ENCODE measurements around the gene PLCH1. TPM values are rescaled to one million over a fixed set of nuclear protein-coding genes. Genes with fewer than 3 reads are reported as not detected.
A peak's percentile ranks its signal among the peaks of the same experiment; 100 is the strongest.

The PLCH1 gene
- total and polyA plus RNA-seq, 4 experiments from 2014 or later, result 0.02 TPM; not detected in 3

- H3K4me3 ChIP-seq (ENCODE audit: low read length in 2 of 2), result no peak overlapping the region
- Mint-ChIP-seq H3K4me3 (no peak overlapping the region), H3K27ac (no peak overlapping the region), H3K36me3 (no peaks in the 10 kb centered on the region), H3K4me1 (no peaks in the 10 kb centered on the region), H3K27me3 (no peaks in the 10 kb centered on the region), H3K9me3 (no peaks in the 10 kb centered on the region)
- H3K36me3 ChIP-seq (ENCODE audit: insufficient read depth, low read length), result no peaks in the 10 kb centered on the region
- intact Hi-C loops (cut with micrococcal nuclease), result no loop called here
- H3K27ac ChIP-seq (ENCODE audit: low read depth, low read length), result no peak overlapping the region
- no peaks in the 10 kb centered on the region for H3K4me1 ChIP-seq (ENCODE audit: insufficient read depth, low read length)
- ChIA-PET POLR2A (ENCODE audit: partially characterized antibody) (no interaction called here), CTCF (ENCODE audit: partially characterized antibody) (no interaction called here)
- DNase-seq, result no peak
- H3K27me3 ChIP-seq (ENCODE audit: insufficient read depth, low read length), result no peaks in the 10 kb centered on the region
- H3K9me3 ChIP-seq (ENCODE audit: control insufficient read depth in 1 of 2, low read length in 2 of 2), result no peaks in the 10 kb centered on the region
Measured at GRCh38 chr3:155496206-155496605, 248.7 kb downstream of the PLCH1 start.

- Histone ChIP-seq H3K27me3 (ENCODE audit: insufficient read depth, low read length) (no peaks in the 10 kb centered on the region), H3K9me3 (ENCODE audit: control insufficient read depth in 1 of 2, low read length in 2 of 2) (no peaks in the 10 kb centered on the region), H3K27ac (ENCODE audit: low read depth, low read length) (no peak overlapping the region), H3K36me3 (ENCODE audit: insufficient read depth, low read length) (no peaks in the 10 kb centered on the region), H3K4me3 (ENCODE audit: low read length in 2 of 2) (no peak overlapping the region), H3K4me1 (ENCODE audit: insufficient read depth, low read length) (no peaks in the 10 kb centered on the region)
- no peaks in the 10 kb centered on the region for H3K27me3 Mint-ChIP-seq
- no peak overlapping the region for H3K4me3 Mint-ChIP-seq
- ChIA-PET POLR2A (ENCODE audit: partially characterized antibody) (no interaction called here), CTCF (ENCODE audit: partially characterized antibody) (no interaction called here)
- H3K36me3 Mint-ChIP-seq, result no peaks in the 10 kb centered on the region
- intact Hi-C loops (cut with micrococcal nuclease), result no loop called here
- no peak overlapping the region for H3K27ac Mint-ChIP-seq
- H3K9me3 Mint-ChIP-seq, result no peaks in the 10 kb centered on the region
- no peak for DNase-seq
- no peaks in the 10 kb centered on the region for H3K4me1 Mint-ChIP-seq
Measured at GRCh38 chr3:155495387-155495786, 249.5 kb downstream of the PLCH1 start.

- DNase-seq, result no peak
- no peaks in the 10 kb centered on the region for H3K36me3 Mint-ChIP-seq
- intact Hi-C loops (cut with micrococcal nuclease), result no loop called here
- H3K9me3 Mint-ChIP-seq, result no peaks in the 10 kb centered on the region
- no peak overlapping the region for H3K4me3 Mint-ChIP-seq
- Histone ChIP-seq H3K27ac (ENCODE audit: low read depth, low read length) (no peak overlapping the region), H3K36me3 (ENCODE audit: insufficient read depth, low read length) (no peaks in the 10 kb centered on the region), H3K27me3 (ENCODE audit: insufficient read depth, low read length) (no peaks in the 10 kb centered on the region), H3K9me3 (ENCODE audit: control insufficient read depth in 1 of 2, low read length in 2 of 2) (no peaks in the 10 kb centered on the region), H3K4me1 (ENCODE audit: insufficient read depth, low read length) (no peaks in the 10 kb centered on the region), H3K4me3 (ENCODE audit: low read length in 2 of 2) (no peak overlapping the region)
- H3K27ac Mint-ChIP-seq, result peak overlapping the region in 1 of 7 donors; percentile 13
- no peaks in the 10 kb centered on the region for H3K27me3 Mint-ChIP-seq
- POLR2A ChIA-PET (ENCODE audit: partially characterized antibody), result no interaction called here
- no peaks in the 10 kb centered on the region for H3K4me1 Mint-ChIP-seq
- CTCF ChIA-PET (ENCODE audit: partially characterized antibody), result no interaction called here
Measured at GRCh38 chr3:155494332-155494731, 250.5 kb downstream of the PLCH1 start.

- Histone ChIP-seq H3K36me3 (ENCODE audit: insufficient read depth, low read length) (no peaks in the 10 kb centered on the region), H3K27ac (ENCODE audit: low read depth, low read length) (no peak overlapping the region), H3K27me3 (ENCODE audit: insufficient read depth, low read length) (no peaks in the 10 kb centered on the region), H3K4me1 (ENCODE audit: insufficient read depth, low read length) (no peaks in the 10 kb centered on the region), H3K4me3 (ENCODE audit: low read length in 2 of 2) (no peak overlapping the region), H3K9me3 (ENCODE audit: control insufficient read depth in 1 of 2, low read length in 2 of 2) (no peaks in the 10 kb centered on the region)
- Mint-ChIP-seq H3K9me3 (no peaks in the 10 kb centered on the region), H3K36me3 (no peaks in the 10 kb centered on the region), H3K4me3 (no peak overlapping the region), H3K27ac (no peak overlapping the region), H3K27me3 (peaks cover 0 to under 1% of the 10 kb centered on the region in 2 donors), H3K4me1 (no peaks in the 10 kb centered on the region)
- ChIA-PET CTCF (ENCODE audit: partially characterized antibody) (no interaction called here), POLR2A (ENCODE audit: partially characterized antibody) (no interaction called here)
- no peak for DNase-seq
- intact Hi-C loops (cut with micrococcal nuclease), result no loop called here
Measured at GRCh38 chr3:155492841-155493240, 252.0 kb downstream of the PLCH1 start.

- H3K36me3 ChIP-seq (ENCODE audit: insufficient read depth, low read length), result no peaks in the 10 kb centered on the region
- Mint-ChIP-seq H3K4me1 (no peaks in the 10 kb centered on the region), H3K9me3 (no peaks in the 10 kb centered on the region), H3K27ac (no peak overlapping the region), H3K4me3 (no peak overlapping the region), H3K27me3 (peaks cover 0 to 1% of the 10 kb centered on the region in 2 donors), H3K36me3 (no peaks in the 10 kb centered on the region)
- H3K27me3 ChIP-seq (ENCODE audit: insufficient read depth, low read length), result no peaks in the 10 kb centered on the region
- no peaks in the 10 kb centered on the region for H3K4me1 ChIP-seq (ENCODE audit: insufficient read depth, low read length)
- CTCF ChIA-PET (ENCODE audit: partially characterized antibody), result no interaction called here
- no peak overlapping the region for H3K4me3 ChIP-seq (ENCODE audit: low read length in 2 of 2)
- DNase-seq, result no peak
- no peaks in the 10 kb centered on the region for H3K9me3 ChIP-seq (ENCODE audit: control insufficient read depth in 1 of 2, low read length in 2 of 2)
- H3K27ac ChIP-seq (ENCODE audit: low read depth, low read length), result no peak overlapping the region
- intact Hi-C loops (cut with micrococcal nuclease), result no loop called here
- POLR2A ChIA-PET (ENCODE audit: partially characterized antibody), result no interaction called here
Measured at GRCh38 chr3:155491696-155492095, 253.2 kb downstream of the PLCH1 start.

GRCh38 chr3:155488671-155489070, 256.2 kb downstream of the PLCH1 start:
- Mint-ChIP-seq H3K4me1 (no peaks in the 10 kb centered on the region), H3K36me3 (no peaks in the 10 kb centered on the region), H3K9me3 (peaks cover 0 to 5% (median 0%) of the 10 kb centered on the region in 8 donors), H3K27ac (no peak overlapping the region), H3K4me3 (no peak overlapping the region), H3K27me3 (peaks cover 0 to 1% of the 10 kb centered on the region in 2 donors)
- Histone ChIP-seq H3K9me3 (ENCODE audit: control insufficient read depth in 1 of 2, low read length in 2 of 2) (no peaks in the 10 kb centered on the region), H3K27me3 (ENCODE audit: insufficient read depth, low read length) (no peaks in the 10 kb centered on the region), H3K4me1 (ENCODE audit: insufficient read depth, low read length) (no peaks in the 10 kb centered on the region), H3K27ac (ENCODE audit: low read depth, low read length) (no peak overlapping the region), H3K36me3 (ENCODE audit: insufficient read depth, low read length) (no peaks in the 10 kb centered on the region), H3K4me3 (ENCODE audit: low read length in 2 of 2) (no peak overlapping the region)
- DNase-seq, result no peak
- POLR2A ChIA-PET (ENCODE audit: partially characterized antibody), result no interaction called here
- CTCF ChIA-PET (ENCODE audit: partially characterized antibody), result no interaction called here
- intact Hi-C loops (cut with micrococcal nuclease), result no loop called here

- intact Hi-C loops (cut with micrococcal nuclease), result no loop called here
- DNase-seq, result no peak
Measured at GRCh38 chr3:155485897-155486296, 259.0 kb downstream of the PLCH1 start.

GRCh38 chr3:155481591-155481990, 263.3 kb downstream of the PLCH1 start:
- Mint-ChIP-seq H3K36me3 (no peaks in the 10 kb centered on the region), H3K4me3 (no peak overlapping the region), H3K27me3 (no peaks in the 10 kb centered on the region), H3K4me1 (no peaks in the 10 kb centered on the region), H3K9me3 (peaks cover 0 to 8% (median 3%) of the 10 kb centered on the region in 8 donors), H3K27ac (no peak overlapping the region)
- Histone ChIP-seq H3K4me1 (ENCODE audit: insufficient read depth, low read length) (no peaks in the 10 kb centered on the region), H3K27me3 (ENCODE audit: insufficient read depth, low read length) (no peaks in the 10 kb centered on the region), H3K36me3 (ENCODE audit: insufficient read depth, low read length) (no peaks in the 10 kb centered on the region), H3K9me3 (ENCODE audit: control insufficient read depth in 1 of 2, low read length in 2 of 2) (no peaks in the 10 kb centered on the region), H3K4me3 (ENCODE audit: low read length in 2 of 2) (no peak overlapping the region), H3K27ac (ENCODE audit: low read depth, low read length) (no peak overlapping the region)
- ChIA-PET POLR2A (ENCODE audit: partially characterized antibody) (no interaction called here), CTCF (ENCODE audit: partially characterized antibody) (no interaction called here)
- intact Hi-C loops (cut with micrococcal nuclease), result no loop called here
- no peak for DNase-seq

More at GRCh38 chr3:155485897-155486296, 259.0 kb downstream of the PLCH1 start:
- no peaks in the 10 kb centered on the region for H3K9me3 ChIP-seq (ENCODE audit: control insufficient read depth in 1 of 2, low read length in 2 of 2)
- H3K4me3 Mint-ChIP-seq, result no peak overlapping the region
- H3K4me1 Mint-ChIP-seq, result no peaks in the 10 kb centered on the region
- no peak overlapping the region for H3K27ac ChIP-seq (ENCODE audit: low read depth, low read length)
- peaks cover 0 to 1% of the 10 kb centered on the region in 2 donors for H3K27me3 Mint-ChIP-seq
- H3K27me3 ChIP-seq (ENCODE audit: insufficient read depth, low read length), result no peaks in the 10 kb centered on the region
- H3K4me3 ChIP-seq (ENCODE audit: low read length in 2 of 2), result no peak overlapping the region
- no peaks in the 10 kb centered on the region for H3K36me3 ChIP-seq (ENCODE audit: insufficient read depth, low read length)
- no peaks in the 10 kb centered on the region for H3K4me1 ChIP-seq (ENCODE audit: insufficient read depth, low read length)
- H3K36me3 Mint-ChIP-seq, result no peaks in the 10 kb centered on the region
- peaks cover 0 to 5% (median 0%) of the 10 kb centered on the region in 8 donors for H3K9me3 Mint-ChIP-seq
- CTCF ChIA-PET (ENCODE audit: partially characterized antibody), result no interaction called here
- no peak overlapping the region for H3K27ac Mint-ChIP-seq
- POLR2A ChIA-PET (ENCODE audit: partially characterized antibody), result no interaction called here
